Endothelial cell of umbilical vein (primary cell): ENCODE data around the gene NCK2. TPM values are rescaled to one million over a fixed set of nuclear protein-coding genes. Genes with fewer than 3 reads are reported as not detected.

Source experiments
- BruUV-seq: library from RNA; stranded (reverse); fragments of 400-500 nt; replicated peaks from 2 replicates; lab custom pipeline; 2021; lab: Mats Ljungman, UMichigan
- CTCF ChIA-PET: fragments of 300-600, 350-600 bp; sonication (Branson Sonifier 250); formaldehyde crosslinking; loops from one replicate; lab custom pipeline; 2021; ENCODE audit warnings: antibody characterized with exemption, inconsistent platforms; lab: Charles Lee
- POLR2A ChIA-PET: fragments of 300-600, 350-600 bp; sonication (Branson Sonifier 250); formaldehyde crosslinking; loops from one replicate; lab custom pipeline; 2021; ENCODE audit warnings: antibody characterized with exemption, inconsistent platforms; lab: Charles Lee
- DNase-seq: peaks from one replicate; pipeline ENCODE4 v3.0.0-alpha.2; 2011; ENCODE audit warnings: low read depth, low spot score
- FAIRE-seq: peaks from 2 replicates; lab custom pipeline; 2011; peaks lifted over from hg19 to GRCh38; lab: Jason Lieb, UNC
- H2AFZ ChIP-seq: 2 replicates; pipeline ENCODE4 v1.6.0; 2012; ENCODE audit warnings: low read depth, low read length, control low read depth, inconsistent platforms
- H3K27ac ChIP-seq: 2 replicates; pipeline ENCODE4 v1.5.1; 2011; ENCODE audit warnings: low read depth, mild to moderate bottlenecking, control low read depth, low read length, moderate library complexity; ENCODE audit not compliant: insufficient read depth
- H3K27me3 ChIP-seq, 2 experiments: 2 replicates each; pipeline versions ENCODE4 v1.6.0 to v1.6.1; 2011; ENCODE audit warnings: low read length in 2 of 2, mixed read lengths in 1 of 2; ENCODE audit not compliant: control insufficient read depth in 2 of 2, insufficient read depth in 2 of 2
- H3K36me3 ChIP-seq, 2 experiments: 2 replicates in 1 of 2; 3 replicates in 1 of 2; pipeline ENCODE4 v1.5.1; 2011; ENCODE audit warnings: low read length in 2 of 2, mild to moderate bottlenecking in 1 of 2, moderate library complexity in 1 of 2; ENCODE audit not compliant: control insufficient read depth in 2 of 2, insufficient read depth in 2 of 2; ENCODE audit errors: extremely low read depth in 1 of 2
- H3K4me1 ChIP-seq: 3 replicates; pipeline ENCODE4 v1.5.1; 2011; ENCODE audit warnings: mild to moderate bottlenecking, low read length; ENCODE audit not compliant: control insufficient read depth, insufficient read depth; ENCODE audit errors: extremely low read depth
- H3K4me2 ChIP-seq: 2 replicates; pipeline ENCODE4 v1.6.1; 2011; ENCODE audit warnings: low read length, control low read depth, mixed read lengths; ENCODE audit not compliant: insufficient read depth
- H3K4me3 ChIP-seq, 3 experiments: fragments of 200-600 bp in 1 of 3; sonication (generic), shearing (Covaris generic) in 1 of 3; replicated peaks in 1 of 3; 2 replicates each; pipeline ENCODE4 v1.5.1; 2011 to 2016; ENCODE audit warnings: control low read depth in 3 of 3, low read length in 3 of 3, mild to moderate bottlenecking in 2 of 3, inconsistent platforms in 1 of 3, low read depth in 1 of 3, moderate library complexity in 1 of 3; ENCODE audit not compliant: insufficient read depth in 1 of 3
- H3K79me2 ChIP-seq: 2 replicates; pipeline ENCODE4 v1.6.0; 2012; ENCODE audit warnings: low read length, inconsistent platforms; ENCODE audit not compliant: control insufficient read depth, insufficient read depth
- H3K9ac ChIP-seq: replicated peaks from 2 replicates; pipeline ENCODE3; 2011; ENCODE audit warnings: low read length, control low read depth; ENCODE audit not compliant: insufficient read depth; ENCODE audit errors: extremely low read depth
- H3K9me1 ChIP-seq: replicated peaks from 3 replicates; pipeline ENCODE4 v1.6.0; 2011; ENCODE audit warnings: mild to moderate bottlenecking, low read length; ENCODE audit not compliant: control insufficient read depth, insufficient read depth; ENCODE audit errors: extremely low read depth
- H3K9me3 ChIP-seq: replicated peaks from 2 replicates; pipeline ENCODE4 v1.5.1; 2012; ENCODE audit warnings: low read length, inconsistent platforms; ENCODE audit not compliant: control insufficient read depth, insufficient read depth
- H4K20me1 ChIP-seq: replicated peaks from 2 replicates; pipeline ENCODE3; 2011; ENCODE audit warnings: mild to moderate bottlenecking, low read length; ENCODE audit not compliant: control insufficient read depth, insufficient read depth; ENCODE audit errors: extremely low read depth
- EZH2 ChIP-seq: IDR thresholded peaks from 2 replicates; pipeline ENCODE4 v1.6.1; 2012; ENCODE audit warnings: borderline replicate concordance, low read depth, mild to moderate bottlenecking, moderate library complexity, low read length, inconsistent platforms; ENCODE audit not compliant: severe bottlenecking
- FOS ChIP-seq: IDR thresholded peaks from 2 replicates; pipeline ENCODE4 v1.6.1; 2011; ENCODE audit warnings: mild to moderate bottlenecking, low read length, moderate library complexity, borderline replicate concordance; ENCODE audit not compliant: insufficient read depth
- GATA2 ChIP-seq: IDR thresholded peaks from 2 replicates; pipeline ENCODE4 v1.7.0; 2011; ENCODE audit warnings: low read depth, mild to moderate bottlenecking, moderate library complexity, mixed read lengths, low read length; ENCODE audit not compliant: insufficient read length, insufficient read depth
- JUN ChIP-seq: IDR thresholded peaks from 2 replicates; pipeline ENCODE4 v1.6.1; 2011; ENCODE audit warnings: borderline replicate concordance, low read depth; ENCODE audit not compliant: insufficient read length, insufficient read depth
- MYC ChIP-seq: IDR thresholded peaks from one replicate; pipeline ENCODE4 v1.6.1; 2011; ENCODE audit warnings: mild to moderate bottlenecking, low read depth, low read length
- POLR2A ChIP-seq: IDR thresholded peaks from 2 replicates; pipeline ENCODE4 v1.6.1; 2012; ENCODE audit warnings: low read depth, mild to moderate bottlenecking, control low read depth, low read length
- POLR2AphosphoS5 ChIP-seq: IDR thresholded peaks from 2 replicates; pipeline ENCODE4 v1.6.1; 2012; ENCODE audit warnings: low read depth, mild to moderate bottlenecking, control low read depth, low read length, moderate library complexity; ENCODE audit not compliant: insufficient read depth
- dilution Hi-C: fragments of 300-500 bp; cut with MboI; formaldehyde crosslinking; loops from one replicate; pipeline ENCODE4 v1.15.0; 2019; ENCODE audit warnings: low sequenced_read_pairs; ENCODE audit not compliant: extremely low pct_ligation_motif_present
- intact Hi-C: fragments of 100-400 bp; cut with micrococcal nuclease; formaldehyde crosslinking; loops from one replicate; pipeline ENCODE4 v1.10.0; 2022
- polyA plus RNA-seq, 4 experiments: library from polyadenylated mRNA; depleted of rRNA in 3 of 4; stranded (reverse) in 3 of 4; unstranded in 1 of 4; fragments of >200 nt; gene quantifications; 2 replicates each; pipeline versions ENCODE4 v1.2.1 to v1.2.3, GENCODE V29; 2011 to 2012; ENCODE audit warnings: missing spikeins in 1 of 4
- total RNA-seq: library from RNA; stranded (reverse); gene quantifications from 2 replicates; pipeline ENCODE4 v1.2.3, GENCODE V29; 2021
- TF ChIP-seq, protein P1 (sequence below): IDR thresholded peaks from 2 replicates; pipeline ENCODE4 v1.6.1; 2011; ENCODE audit not compliant: insufficient read depth, insufficient read length
- TF ChIP-seq, protein P2 (sequence below), 2 donors: IDR thresholded peaks; 1 replicate in 1 of 2; 2 replicates in 1 of 2; pipeline ENCODE4 v1.5.1; 2011; ENCODE audit warnings: low read length in 2 of 2, mild to moderate bottlenecking in 2 of 2, moderate library complexity in 2 of 2, control low read depth in 1 of 2, inconsistent platforms in 1 of 2, low read depth in 1 of 2; ENCODE audit not compliant: insufficient read depth in 1 of 2; ENCODE audit errors: extremely low read depth in 1 of 2

The NCK2 gene
- total and polyA plus RNA-seq, 2 donors (not counting 3 experiments of a cell fraction or from before 2014, with no cell fraction given), result 23.8 to 39.1 TPM

DNA sequence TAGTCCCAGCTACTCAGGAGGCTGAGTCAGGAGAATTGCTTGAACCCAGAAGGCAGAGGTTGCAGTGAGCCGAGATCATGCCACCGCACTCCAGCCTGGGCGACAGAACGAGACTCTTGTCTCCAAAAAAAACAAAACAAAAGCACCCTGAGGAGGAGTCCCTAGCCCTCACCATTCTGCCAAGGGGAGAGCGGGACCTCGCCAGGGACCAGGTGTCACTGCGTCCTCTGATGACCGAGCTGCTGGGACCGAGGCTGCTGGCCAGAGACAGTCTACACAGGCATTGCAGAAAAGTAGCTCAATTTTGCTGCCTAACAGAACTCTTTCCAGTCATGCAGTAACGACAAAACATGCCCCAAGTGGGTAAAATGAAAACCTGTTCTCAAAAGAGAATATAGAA is 18.4 kb downstream of the NCK2 start:
- Histone ChIP-seq H3K4me1 (no peaks in the 10 kb centered on the region), H3K27me3 (no peaks in the 10 kb centered on the region), H3K36me3 (peaks cover 0 to 2% of the 10 kb centered on the region in 2 experiments), H2AFZ (no peak overlapping the region), H3K9me3 (no peaks in the 10 kb centered on the region), H3K9me1 (no peaks in the 10 kb centered on the region), H3K27ac (no peak overlapping the region), H4K20me1 (peaks cover 4% of the 10 kb centered on the region), H3K9ac (no peak overlapping the region), H3K4me3 (no peak overlapping the region), H3K79me2 (peaks cover 53% of the 10 kb centered on the region), H3K4me2 (no peak overlapping the region)
- intact Hi-C loops (no loop called here), dilution Hi-C loops (no loop called here)
- ChIA-PET CTCF (interaction anchor here (1.6 kb wide), 1 partner anchor 10 kb away, joined by 4 read pairs; no protein-coding TSS in a partner anchor), POLR2A (no interaction called here)
- DNase-seq (no peak), FAIRE-seq (no peak)
- TF ChIP-seq POLR2A, result no peak
- no peak for TF ChIP-seq MYC
- no peak for TF ChIP-seq FOS
- TF ChIP-seq EZH2, result no peak
- TF ChIP-seq JUN, result no peak
- TF ChIP-seq POLR2AphosphoS5, result no peak
- TF ChIP-seq, protein P1, sequence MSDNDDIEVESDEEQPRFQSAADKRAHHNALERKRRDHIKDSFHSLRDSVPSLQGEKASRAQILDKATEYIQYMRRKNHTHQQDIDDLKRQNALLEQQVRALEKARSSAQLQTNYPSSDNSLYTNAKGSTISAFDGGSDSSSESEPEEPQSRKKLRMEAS, result no peak
- TF ChIP-seq, protein P2, sequence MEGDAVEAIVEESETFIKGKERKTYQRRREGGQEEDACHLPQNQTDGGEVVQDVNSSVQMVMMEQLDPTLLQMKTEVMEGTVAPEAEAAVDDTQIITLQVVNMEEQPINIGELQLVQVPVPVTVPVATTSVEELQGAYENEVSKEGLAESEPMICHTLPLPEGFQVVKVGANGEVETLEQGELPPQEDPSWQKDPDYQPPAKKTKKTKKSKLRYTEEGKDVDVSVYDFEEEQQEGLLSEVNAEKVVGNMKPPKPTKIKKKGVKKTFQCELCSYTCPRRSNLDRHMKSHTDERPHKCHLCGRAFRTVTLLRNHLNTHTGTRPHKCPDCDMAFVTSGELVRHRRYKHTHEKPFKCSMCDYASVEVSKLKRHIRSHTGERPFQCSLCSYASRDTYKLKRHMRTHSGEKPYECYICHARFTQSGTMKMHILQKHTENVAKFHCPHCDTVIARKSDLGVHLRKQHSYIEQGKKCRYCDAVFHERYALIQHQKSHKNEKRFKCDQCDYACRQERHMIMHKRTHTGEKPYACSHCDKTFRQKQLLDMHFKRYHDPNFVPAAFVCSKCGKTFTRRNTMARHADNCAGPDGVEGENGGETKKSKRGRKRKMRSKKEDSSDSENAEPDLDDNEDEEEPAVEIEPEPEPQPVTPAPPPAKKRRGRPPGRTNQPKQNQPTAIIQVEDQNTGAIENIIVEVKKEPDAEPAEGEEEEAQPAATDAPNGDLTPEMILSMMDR (IDR thresholded peaks at IDR 0.05; ENCODE audit: extremely low read depth in 1 of 2, insufficient read depth in 1 of 2, low read depth in 1 of 2, low read length in 2 of 2), result no peak
- no peak for TF ChIP-seq GATA2
- BruUV-seq, result no TSS peak
